A673 (cell line): Measurements from ENCODE around the gene TRABD2A. TPM values are rescaled to one million over a fixed set of nuclear protein-coding genes. Genes with fewer than 3 reads are reported as not detected.

ENCODE experiments used
- BruUV-seq: library from RNA; stranded (reverse); fragments of 400-500 nt; replicated peaks from 2 replicates; lab custom pipeline; 2021; lab: Mats Ljungman, UMichigan
- CTCF ChIA-PET: fragments of 300-600 bp; sonication (Branson Sonifier 250); formaldehyde crosslinking; loops from one replicate; lab custom pipeline; 2022; ENCODE audit warnings: antibody characterized with exemption; lab: Charles Lee
- POLR2A ChIA-PET: fragments of 300-600 bp; sonication (Branson Sonifier 250); formaldehyde crosslinking; loops from one replicate; lab custom pipeline; 2022; ENCODE audit warnings: antibody characterized with exemption; ENCODE audit not compliant: low non-redundant PET; lab: Charles Lee
- DNase-seq: peaks from one replicate; pipeline ENCODE4 v3.0.0-alpha.2; 2015; ENCODE audit warnings: low spot score
- H3K27ac ChIP-seq: fragments of 200-600 bp; sonication (generic); 2 replicates; pipeline ENCODE4 v1.5.1; 2016; ENCODE audit warnings: mixed run types, low read depth, mild to moderate bottlenecking, mixed read lengths, antibody characterized with exemption, low read length; ENCODE audit not compliant: poor library complexity, severe bottlenecking
- H3K27me3 ChIP-seq: fragments of 200-600 bp; sonication (generic); replicated peaks from 2 replicates; pipeline ENCODE4 v1.6.1; 2017; ENCODE audit warnings: mixed run types, low read depth, mild to moderate bottlenecking, mixed read lengths, antibody characterized with exemption, low read length; ENCODE audit not compliant: insufficient read depth, poor library complexity
- H3K36me3 ChIP-seq: fragments of 200-600 bp; sonication (generic); 2 replicates; pipeline ENCODE4 v1.6.1; 2016; ENCODE audit warnings: mixed run types, mild to moderate bottlenecking, mixed read lengths, antibody characterized with exemption, low read length; ENCODE audit not compliant: insufficient read depth, poor library complexity, severe bottlenecking
- H3K4me1 ChIP-seq: fragments of 200-600 bp; sonication (generic); 2 replicates; pipeline ENCODE4 v1.6.1; 2017; ENCODE audit warnings: mixed run types, mild to moderate bottlenecking, mixed read lengths, antibody characterized with exemption, low read length; ENCODE audit not compliant: insufficient read depth, poor library complexity, severe bottlenecking
- H3K4me3 ChIP-seq: fragments of 200-600 bp; sonication (generic); 2 replicates; pipeline ENCODE4 v1.5.1; 2016; ENCODE audit warnings: low read depth, mixed run types, mild to moderate bottlenecking, mixed read lengths, low read length; ENCODE audit not compliant: poor library complexity, severe bottlenecking
- H3K9me3 ChIP-seq: fragments of 200-600 bp; sonication (generic); 2 replicates; pipeline ENCODE4 v1.6.1; 2016; ENCODE audit warnings: mixed run types, low read depth, mild to moderate bottlenecking, mixed read lengths, antibody characterized with exemption, low read length; ENCODE audit not compliant: poor library complexity, severe bottlenecking
- EZH2 ChIP-seq: fragments of 200-600 bp; sonication (generic); IDR thresholded peaks from 2 replicates; pipeline ENCODE4 v1.6.1; 2017; ENCODE audit warnings: borderline replicate concordance, low read depth, mild to moderate bottlenecking, mixed read lengths, antibody characterized with exemption, low read length; ENCODE audit not compliant: poor library complexity, severe bottlenecking
- intact Hi-C: fragments of 100-400 bp; cut with micrococcal nuclease; formaldehyde crosslinking; loops from one replicate; pipeline ENCODE4 v1.10.0; 2022; ENCODE audit not compliant: unreplicated experiment
- total RNA-seq: library from RNA; stranded (reverse); gene quantifications from 2 replicates; pipeline ENCODE4 v1.2.3, GENCODE V29; 2021
- TF ChIP-seq, protein P1 (sequence below): fragments of 300-800, 200-600 bp; sonication (generic); conservative IDR thresholded peaks from 2 replicates; pipeline ENCODE4 v1.5.1; 2017; ENCODE audit warnings: low read depth, mild to moderate bottlenecking, antibody characterized with exemption, low read length, moderate library complexity, mixed read lengths

The TRABD2A gene
- total RNA-seq, 1 experiment from 2014 or later: 0.67 TPM

DNA sequence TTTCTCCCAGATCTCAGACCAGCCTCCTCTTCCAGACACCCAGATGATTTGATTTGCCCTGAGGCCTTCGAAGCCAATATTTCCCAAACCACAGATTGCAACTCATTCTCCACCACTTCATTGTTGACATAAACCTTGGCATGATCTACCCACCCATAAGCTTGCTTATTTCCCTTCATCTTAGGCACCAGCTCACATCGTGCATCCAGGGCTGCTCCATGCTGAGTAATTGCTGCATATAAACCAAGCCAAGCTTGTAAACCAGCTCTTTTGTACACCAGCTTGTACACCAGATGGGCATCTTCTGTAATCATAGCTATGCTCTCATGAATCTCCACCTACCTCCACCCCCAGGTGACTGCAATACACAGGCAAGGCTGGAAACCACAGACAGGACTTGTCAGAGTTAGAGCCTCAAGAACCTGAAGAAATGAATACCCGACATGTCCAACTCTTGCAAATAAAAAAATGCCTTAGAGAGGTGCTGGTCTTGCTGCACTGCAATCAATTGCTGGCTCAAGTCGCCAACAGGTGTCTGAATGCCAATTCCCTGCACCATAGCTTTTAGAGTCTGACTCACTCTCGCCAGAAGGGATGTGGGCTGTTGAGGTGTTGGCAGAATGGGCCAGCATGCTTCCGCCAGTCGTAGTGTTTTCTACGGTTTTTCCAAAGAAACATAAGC lies 31.5 kb downstream of the TRABD2A start:
- intact Hi-C loops: no loop called here
- ChIA-PET CTCF (no interaction called here), POLR2A (no interaction called here)
- no TSS peak for BruUV-seq
- Histone ChIP-seq H3K27ac (no peak overlapping the region), H3K36me3 (no peaks in the 10 kb centered on the region), H3K4me1 (no peaks in the 10 kb centered on the region), H3K9me3 (no peaks in the 10 kb centered on the region), H3K27me3 (peaks cover 11% of the 10 kb centered on the region), H3K4me3 (no peak overlapping the region)
- DNase-seq: no peak
- no peak for TF ChIP-seq EZH2
- TF ChIP-seq, protein P1, sequence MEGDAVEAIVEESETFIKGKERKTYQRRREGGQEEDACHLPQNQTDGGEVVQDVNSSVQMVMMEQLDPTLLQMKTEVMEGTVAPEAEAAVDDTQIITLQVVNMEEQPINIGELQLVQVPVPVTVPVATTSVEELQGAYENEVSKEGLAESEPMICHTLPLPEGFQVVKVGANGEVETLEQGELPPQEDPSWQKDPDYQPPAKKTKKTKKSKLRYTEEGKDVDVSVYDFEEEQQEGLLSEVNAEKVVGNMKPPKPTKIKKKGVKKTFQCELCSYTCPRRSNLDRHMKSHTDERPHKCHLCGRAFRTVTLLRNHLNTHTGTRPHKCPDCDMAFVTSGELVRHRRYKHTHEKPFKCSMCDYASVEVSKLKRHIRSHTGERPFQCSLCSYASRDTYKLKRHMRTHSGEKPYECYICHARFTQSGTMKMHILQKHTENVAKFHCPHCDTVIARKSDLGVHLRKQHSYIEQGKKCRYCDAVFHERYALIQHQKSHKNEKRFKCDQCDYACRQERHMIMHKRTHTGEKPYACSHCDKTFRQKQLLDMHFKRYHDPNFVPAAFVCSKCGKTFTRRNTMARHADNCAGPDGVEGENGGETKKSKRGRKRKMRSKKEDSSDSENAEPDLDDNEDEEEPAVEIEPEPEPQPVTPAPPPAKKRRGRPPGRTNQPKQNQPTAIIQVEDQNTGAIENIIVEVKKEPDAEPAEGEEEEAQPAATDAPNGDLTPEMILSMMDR: no peak

DNA sequence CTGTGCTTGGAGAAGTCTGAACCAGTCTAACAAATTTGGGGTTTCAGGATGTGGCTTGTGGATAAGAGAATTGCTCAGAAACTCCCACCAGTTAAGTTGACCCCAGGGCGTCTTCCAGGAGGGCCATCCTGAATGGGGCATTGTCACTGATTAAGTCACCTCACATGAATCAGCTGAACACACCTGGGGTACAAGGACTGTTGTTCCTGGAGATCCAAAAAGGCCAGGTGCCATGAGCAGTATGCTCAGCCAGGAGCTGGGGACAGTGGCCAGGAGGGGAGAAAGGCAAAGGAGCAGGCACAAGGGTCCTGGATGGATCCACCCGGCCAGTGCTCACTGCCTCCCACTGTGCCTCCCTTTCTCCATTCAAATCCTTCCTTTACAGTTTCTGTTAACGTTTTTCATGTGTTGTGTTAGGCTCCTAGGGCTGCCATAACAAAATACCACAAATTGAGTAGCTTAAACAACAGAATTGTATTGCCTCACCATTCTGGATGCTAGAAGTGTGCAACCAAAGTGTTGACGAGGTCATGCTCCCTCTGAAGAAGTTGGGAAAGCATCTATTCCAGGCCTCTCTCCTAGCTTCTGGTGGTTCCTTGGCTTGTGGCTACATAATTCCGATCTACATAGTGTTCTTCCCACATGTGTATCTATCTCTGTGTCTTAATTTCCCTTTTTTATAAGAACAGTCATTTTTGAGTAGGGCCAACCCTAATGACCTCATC lies 33.4 kb downstream of the TRABD2A start:
- Histone ChIP-seq H3K27ac (no peak overlapping the region), H3K9me3 (no peaks in the 10 kb centered on the region), H3K36me3 (no peaks in the 10 kb centered on the region), H3K4me1 (no peaks in the 10 kb centered on the region), H3K4me3 (no peak overlapping the region), H3K27me3 (peaks cover 11% of the 10 kb centered on the region)
- no peak for DNase-seq
- TF ChIP-seq EZH2: no peak
- TF ChIP-seq, protein P1: no peak
- intact Hi-C loops: no loop called here
- POLR2A ChIA-PET: no interaction called here
- BruUV-seq: no TSS peak
- CTCF ChIA-PET: no interaction called here

DNA sequence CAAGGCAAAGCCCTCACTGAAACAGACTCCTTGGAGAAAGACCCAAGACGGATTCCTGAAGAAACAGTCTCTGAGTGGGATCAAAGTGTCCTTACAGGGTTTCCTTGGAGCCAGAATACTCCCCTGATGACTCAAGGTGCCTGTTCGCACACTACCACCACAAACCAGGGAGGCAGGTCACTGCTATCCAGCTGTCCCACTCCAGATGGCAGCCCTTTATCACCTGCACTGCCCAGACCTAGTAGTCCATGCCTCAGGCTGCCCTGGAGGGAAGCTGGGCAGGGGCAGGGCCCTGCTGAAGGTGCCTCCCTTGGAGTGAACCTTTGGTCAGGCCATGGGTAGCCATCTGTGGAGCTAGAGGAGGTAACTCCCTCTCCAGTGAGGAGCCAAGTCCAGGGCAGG lies 34.1 kb downstream of the TRABD2A start:
- intact Hi-C loops: no loop called here
- POLR2A ChIA-PET: no interaction called here

More for the DNA sequence above, 34.1 kb downstream of the TRABD2A start:
- Histone ChIP-seq H3K9me3 (no peaks in the 10 kb centered on the region), H3K27me3 (peaks cover 11% of the 10 kb centered on the region), H3K36me3 (no peaks in the 10 kb centered on the region), H3K4me1 (no peaks in the 10 kb centered on the region), H3K4me3 (no peak overlapping the region), H3K27ac (no peak overlapping the region)
- DNase-seq: no peak
- CTCF ChIA-PET: no interaction called here
- TF ChIP-seq, protein P1: no peak
- TF ChIP-seq EZH2: no peak
- BruUV-seq: no TSS peak
